NCI-H1048 (cell line): ENCODE results near the gene FNDC5.

ENCODE experiments used
- DNase-seq: peaks from one replicate; lab custom pipeline; 2025; lab: John Stamatoyannopoulos, UW

Gene FNDC5

GRCh38 chr1:32864375-32865019 is 6.2 kb downstream of the FNDC5 start:
- no peak for DNase-seq

DNA sequence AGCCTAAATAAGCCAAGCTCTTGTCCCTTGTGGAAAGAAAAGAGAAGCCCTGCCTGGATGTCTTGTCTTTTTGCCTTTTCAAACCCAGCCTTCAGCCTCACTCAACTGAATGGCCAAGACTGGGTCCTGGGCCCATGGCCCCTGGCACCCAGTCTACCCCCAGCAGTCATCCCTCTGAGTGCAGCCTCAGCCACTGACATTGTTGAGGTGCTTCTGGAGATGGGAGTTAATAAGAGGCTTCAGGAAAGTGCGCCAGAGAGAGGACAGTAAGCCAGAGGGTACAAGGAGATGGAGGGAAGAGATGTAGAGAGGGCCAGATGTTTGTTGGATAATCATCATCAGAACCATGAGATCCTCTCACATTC is 6.8 kb downstream of the FNDC5 start:
- DNase-seq: no peak

- DNase-seq: no peak
Measured at GRCh38 chr1:32863218-32863880, 7.4 kb downstream of the FNDC5 start.

GRCh38 chr1:32861904-32862695 is 8.6 kb downstream of the FNDC5 start:
- no peak for DNase-seq

- DNase-seq: no peak
Measured at GRCh38 chr1:32860566-32860965, 10.1 kb downstream of the FNDC5 start.

DNA sequence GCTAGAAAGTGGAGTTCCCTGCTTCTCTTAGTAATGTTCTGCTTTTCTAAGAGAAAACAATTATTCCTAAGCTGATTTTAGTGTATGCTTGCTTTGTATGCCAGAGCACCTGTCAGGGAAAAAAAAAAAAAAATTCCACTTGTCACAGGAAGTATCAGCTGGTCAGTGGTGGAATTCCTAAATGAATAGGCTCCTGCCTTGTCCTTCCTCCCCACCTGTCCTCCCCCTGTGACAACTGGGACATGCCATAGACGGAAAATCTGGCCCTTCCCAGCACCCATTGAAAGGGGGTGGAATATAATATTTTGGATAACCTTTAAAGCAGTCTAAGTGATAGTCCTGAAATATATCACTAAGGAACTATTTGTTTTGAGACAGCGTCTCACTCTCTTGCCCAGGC is 10.8 kb downstream of the FNDC5 start:
- DNase-seq: no peak

DNA sequence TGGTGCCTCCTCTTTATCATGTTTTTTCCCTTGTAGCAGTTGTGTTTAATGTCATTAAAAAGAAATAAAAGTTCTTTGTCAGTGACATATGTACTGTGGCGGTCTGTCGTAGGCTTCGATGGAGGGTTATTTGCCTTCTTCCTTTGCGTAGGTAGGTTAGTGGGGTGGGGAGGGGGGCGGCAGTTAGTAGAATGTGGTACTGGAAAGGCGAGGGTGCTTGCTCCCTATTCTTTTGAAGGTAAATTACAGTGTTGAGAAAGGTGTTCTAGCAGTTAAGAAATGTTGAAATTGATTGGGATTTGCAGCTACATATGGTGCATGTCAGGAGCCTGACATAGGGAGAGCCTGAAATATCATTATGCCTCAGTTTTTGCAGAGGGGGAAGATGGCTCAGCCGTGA is 11.9 kb downstream of the FNDC5 start:
- DNase-seq: no peak

- no peak for DNase-seq
Measured at GRCh38 chr1:32858136-32858535, 12.6 kb downstream of the FNDC5 start.

DNA sequence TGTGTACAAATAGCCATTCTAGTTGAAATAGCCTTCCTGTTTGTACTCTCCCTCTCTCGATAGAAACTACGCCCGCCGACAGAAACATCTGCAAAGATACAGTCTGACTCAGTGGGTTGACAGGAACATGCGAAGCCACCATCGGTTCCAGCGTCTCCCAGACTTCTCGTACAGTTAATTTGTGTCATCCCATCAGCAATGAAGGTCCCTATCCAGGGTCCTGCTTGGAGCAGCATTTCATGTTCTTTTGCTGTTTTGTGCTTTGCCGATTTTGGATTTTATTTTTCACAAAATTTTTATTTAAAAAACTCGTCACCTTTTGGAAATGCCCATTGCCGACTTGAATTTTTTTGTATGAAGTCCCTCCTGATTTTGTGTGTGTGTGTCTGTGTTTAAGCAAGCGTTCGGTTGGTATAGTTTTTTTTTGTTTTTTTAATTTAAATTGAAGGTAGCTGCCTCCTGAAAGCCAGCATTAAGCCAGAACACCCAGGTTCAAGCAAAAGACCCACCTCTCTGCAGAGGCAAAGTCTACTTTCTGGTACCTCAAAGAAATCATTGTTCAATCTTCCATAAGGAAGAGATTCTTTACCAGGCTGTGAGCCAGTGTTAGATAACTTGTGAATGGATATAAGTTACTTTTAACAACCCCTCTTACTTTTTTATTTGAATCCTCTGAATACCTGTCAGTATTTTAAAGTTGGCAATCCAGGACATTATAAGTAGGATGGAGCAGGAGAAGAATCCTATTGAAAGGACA is 14.7 kb downstream of the FNDC5 start:
- no peak for DNase-seq

DNA sequence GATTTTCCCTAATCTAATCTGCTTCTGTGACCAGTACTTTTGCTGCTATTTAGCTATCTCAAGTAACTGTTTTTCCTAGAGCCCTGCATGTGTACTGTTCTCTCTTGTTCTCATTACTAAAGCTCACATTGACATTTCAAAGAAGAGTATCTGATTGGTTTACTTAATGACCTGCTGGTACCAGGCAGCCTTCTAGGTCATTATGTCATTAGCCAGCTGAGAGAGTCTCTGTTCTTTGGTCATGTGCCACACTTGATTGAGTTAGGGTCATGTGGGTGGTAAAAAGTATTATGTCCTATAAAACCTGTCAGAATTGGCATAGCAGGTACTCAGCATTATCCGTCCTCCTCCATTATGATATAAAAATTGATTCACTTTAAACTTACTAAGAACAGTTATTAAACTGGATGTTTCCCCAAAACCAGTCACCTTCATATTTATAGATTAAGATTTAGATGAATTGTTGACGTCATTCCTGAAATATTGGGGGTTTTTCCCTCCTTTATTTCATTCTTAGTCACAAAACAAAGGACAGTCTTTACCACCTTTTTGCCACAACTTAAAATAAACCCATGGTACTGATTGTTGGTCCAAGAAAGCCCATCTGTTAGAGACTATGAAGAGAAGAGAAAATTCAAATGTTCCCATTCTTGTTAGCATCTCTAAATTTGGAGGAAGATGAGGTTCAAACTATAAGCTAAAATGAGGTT is 22.2 kb downstream of the FNDC5 start:
- no peak for DNase-seq

- DNase-seq: no peak
Measured at GRCh38 chr1:32831878-32832277, 38.8 kb downstream of the FNDC5 start.

DNA sequence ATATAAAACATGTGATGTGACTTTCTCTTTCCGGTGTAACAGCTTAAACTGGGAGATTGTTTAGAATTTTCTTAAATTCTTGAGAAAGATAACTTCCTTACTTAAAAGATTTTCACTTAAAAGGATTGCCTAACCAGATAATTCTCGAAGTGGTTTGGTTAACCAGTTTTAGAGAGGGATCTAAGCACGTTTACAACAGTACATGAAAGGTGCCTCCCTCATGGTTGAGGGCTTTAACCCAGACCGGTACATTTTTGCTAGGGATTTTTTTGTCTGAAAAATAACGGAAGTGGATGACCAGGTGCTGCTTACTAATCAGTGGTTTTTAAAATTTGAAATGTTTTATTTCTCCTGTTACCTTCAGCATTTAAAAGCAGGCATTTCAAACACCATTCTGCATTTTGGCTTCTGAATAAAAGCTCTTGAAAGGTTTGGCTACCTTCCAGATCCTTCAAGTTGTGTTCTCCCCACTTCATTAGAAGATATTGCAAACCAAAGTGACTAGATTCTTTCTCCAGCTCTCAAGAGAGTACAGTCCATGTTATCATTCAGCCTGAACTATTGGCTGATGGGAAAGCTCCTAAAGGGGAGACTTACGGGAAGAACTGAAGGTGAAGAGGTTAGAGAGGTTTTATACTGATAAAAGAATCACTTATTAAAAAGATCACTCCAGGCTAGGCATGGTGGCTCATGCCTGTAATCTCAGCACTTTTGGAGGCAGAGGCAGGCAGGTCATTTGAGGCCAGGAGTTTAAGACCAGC is 40.4 kb downstream of the FNDC5 start:
- no peak for DNase-seq

DNA sequence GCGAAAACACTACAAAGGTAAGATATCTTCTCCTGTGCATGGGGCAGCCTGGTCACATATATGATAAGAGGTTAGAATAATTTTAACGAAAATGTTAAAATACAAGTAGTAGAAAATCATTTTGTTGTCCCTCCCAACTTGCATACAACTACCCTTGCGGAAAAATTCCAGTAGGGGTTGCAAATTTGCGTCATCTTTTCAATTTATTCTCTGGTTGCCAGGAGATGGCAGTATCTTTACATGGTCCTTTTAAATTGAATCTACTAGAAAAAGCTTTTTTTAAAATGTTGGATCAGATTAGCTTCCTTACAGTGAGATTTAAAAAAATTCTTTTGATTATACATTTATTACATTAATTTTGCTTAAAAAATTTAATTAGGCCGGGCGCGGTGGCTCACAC is 42.4 kb downstream of the FNDC5 start:
- no peak for DNase-seq

GRCh38 chr1:32825181-32825580 is 45.5 kb downstream of the FNDC5 start:
- DNase-seq: no peak

GRCh38 chr1:32818804-32819541 is 51.7 kb downstream of the FNDC5 start:
- no peak for DNase-seq

- peak; percentile 29 for DNase-seq
Measured at GRCh38 chr1:32817815-32818786, 52.6 kb downstream of the FNDC5 start.

GRCh38 chr1:32817159-32817814 is 53.4 kb downstream of the FNDC5 start, which contains the start of the genes S100PBP and YARS1:
S100PBP (plus strand) TSS chr1:32817653; CDS start chr1:32826100, 8,447 bp downstream.
YARS1 (minus strand) TSS chr1:32817358; CDS start chr1:32817244, 114 bp downstream.
- peak; percentile 95 for DNase-seq

DNA sequence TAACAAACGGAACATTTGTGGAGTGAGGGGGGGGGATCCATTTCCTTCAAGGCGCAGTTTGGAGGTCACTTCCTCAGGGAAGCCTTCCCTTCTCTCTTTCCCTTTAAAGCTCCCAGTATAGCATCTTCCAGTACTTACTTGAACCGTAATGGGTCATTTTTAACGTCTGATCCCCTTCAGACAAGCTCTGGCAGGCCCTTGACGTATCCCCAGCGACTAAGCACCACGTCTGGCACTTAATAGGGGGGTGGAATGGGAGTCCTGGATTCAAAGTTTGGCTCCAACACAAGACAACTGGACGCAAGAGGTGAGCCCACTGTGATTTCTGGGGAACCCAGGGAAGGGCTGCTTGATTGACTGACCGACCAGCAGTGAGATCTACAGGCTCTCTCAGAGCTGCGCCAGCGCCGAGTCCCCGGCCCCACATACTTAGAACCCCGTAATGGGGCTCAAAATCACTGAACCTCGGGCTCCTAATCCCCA is 54.0 kb downstream of the FNDC5 start:
- no peak for DNase-seq
